ENCODE measurements around the gene RNPEP.
"Not testable (repeated sequence)": the region's sequence is repeated elsewhere in the genome, so short reads cannot be mapped to it uniquely, and the experiment has no call there.

The RNPEP gene

DNA sequence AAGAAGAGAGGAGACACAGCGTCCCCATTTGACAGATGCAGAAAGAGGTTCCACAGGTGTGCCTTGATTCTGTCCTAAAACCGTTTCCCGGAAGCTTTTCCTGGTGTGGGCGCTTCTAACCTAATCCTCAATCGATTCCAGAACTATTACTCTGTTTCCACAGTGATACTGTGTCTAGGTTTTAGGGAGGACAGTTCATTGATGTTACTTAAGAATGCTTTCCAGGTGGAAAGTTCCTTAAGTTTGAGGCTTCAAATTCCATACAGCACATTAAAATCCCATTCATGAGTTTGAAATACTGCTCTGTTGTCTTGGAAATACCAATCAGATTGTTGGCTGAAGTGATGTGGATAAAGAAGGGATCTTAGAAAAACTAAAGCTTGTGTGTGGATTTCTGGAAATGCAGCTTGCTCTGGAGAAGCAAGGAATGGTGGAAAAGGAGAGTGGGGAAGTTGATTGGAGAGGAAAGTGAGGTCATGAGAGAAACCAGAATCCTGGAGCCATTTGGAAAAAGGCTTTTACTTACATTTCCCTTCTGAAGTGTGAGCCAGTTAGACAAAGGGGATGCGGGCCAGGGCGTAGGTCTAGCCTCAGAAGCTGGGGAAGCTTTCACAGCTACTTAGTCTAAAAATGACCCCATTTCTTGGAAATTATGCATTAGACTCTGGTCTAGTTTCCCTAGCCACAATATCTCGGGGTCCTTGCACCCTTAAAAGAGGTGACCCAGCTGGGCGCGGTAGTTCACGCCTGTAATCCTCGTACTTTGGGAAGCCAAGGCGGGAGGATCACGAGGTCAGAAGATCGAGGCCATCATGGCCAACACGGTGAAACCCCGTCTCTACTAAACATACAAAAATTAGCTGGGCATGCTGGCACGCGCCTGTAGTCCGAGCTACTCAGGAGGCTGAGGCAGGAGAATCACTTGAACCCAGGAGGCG lies 34.6 kb downstream of the RNPEP start:
- no peak overlapping the region for H2AK5ac ChIP-seq (ENCODE audit: low read length)

DNA sequence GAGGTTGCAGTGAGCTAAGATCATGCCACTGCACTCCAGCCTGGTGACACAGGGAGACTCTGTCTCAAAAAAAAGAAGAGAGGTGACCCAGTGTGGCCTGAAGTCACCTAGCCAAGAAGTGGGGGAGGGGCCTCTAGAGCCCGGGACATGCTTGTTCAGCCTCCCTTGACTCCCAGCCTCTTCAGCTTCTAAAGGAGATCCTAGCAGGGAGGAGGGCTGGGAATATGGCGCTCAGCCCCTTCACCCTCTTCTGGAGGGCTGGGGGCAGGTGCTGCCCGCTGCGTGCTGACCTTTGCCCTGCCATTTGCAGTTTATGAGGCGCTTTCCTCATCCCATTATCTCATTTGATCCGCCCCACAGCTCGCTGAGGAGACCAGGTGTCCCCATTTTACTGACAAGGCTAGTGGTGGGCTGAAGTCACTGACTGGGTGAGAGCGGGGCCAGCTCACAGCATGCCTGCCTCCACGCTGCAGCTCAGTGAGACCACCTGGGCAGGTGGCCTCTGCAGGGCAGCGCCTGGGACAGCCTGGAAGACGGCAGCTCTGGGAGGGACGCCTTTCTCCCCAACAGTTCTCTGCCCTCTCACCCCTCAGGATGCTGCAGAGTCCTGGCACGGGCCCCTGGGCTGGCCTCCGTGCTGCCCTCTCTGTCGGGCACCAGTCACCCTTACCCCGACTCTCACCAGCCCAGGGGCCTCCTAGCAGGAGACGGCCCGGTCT lies 35.5 kb downstream of the RNPEP start:
- H3K4me1 ChIP-seq (ENCODE audit: control insufficient read depth, low read depth, low read length): peaks cover 8% of the 10 kb centered on the region
- no peak overlapping the region for H3K23ac ChIP-seq (ENCODE audit: low read length)
- no peaks in the 10 kb centered on the region for H3K79me1 ChIP-seq (ENCODE audit: low read length)
- H3K4me2 ChIP-seq (ENCODE audit: low read length): no peak overlapping the region
- no peak overlapping the region for H2AK5ac ChIP-seq (ENCODE audit: low read length)
- H4K8ac ChIP-seq (ENCODE audit: low read depth, low read length): no peak overlapping the region
- WGBS (ENCODE audit: extremely low coverage, insufficient coverage, low lambda C conversion rate): no CpG with 5 or more reads among the region's 18 CpGs
- no peak overlapping the region for H4K5ac ChIP-seq (ENCODE audit: low read length)
- H2BK5ac ChIP-seq (ENCODE audit: low read length): no peak overlapping the region
- no peak overlapping the region for H3K4ac ChIP-seq (ENCODE audit: low read depth, low read length)
- DNase-seq: peak; percentile 25
- H3K56ac ChIP-seq (ENCODE audit: low read length): peak overlapping the region; percentile 34
- no peak overlapping the region for H3K27ac ChIP-seq (ENCODE audit: low read depth, low read length)
- no peak overlapping the region for H3K9ac ChIP-seq (ENCODE audit: low read length)
- no peaks in the 10 kb centered on the region for H3K27me3 ChIP-seq (ENCODE audit: insufficient read depth, low read length, poor library complexity)
- H2BK15ac ChIP-seq (replicated peaks; ENCODE audit: low read depth): no peak overlapping the region
- H2BK120ac ChIP-seq (ENCODE audit: low read depth, low read length): no peak overlapping the region
- no peak overlapping the region for H3K4me3 ChIP-seq (ENCODE audit: low read length)
- no peaks in the 10 kb centered on the region for H3K36me3 ChIP-seq (ENCODE audit: control insufficient read depth, insufficient read depth, low read length)
- no peak overlapping the region for H3K18ac ChIP-seq (ENCODE audit: low read length)
- no peaks in the 10 kb centered on the region for H3K79me2 ChIP-seq (ENCODE audit: control insufficient read depth, insufficient read depth, low read length)

More for the DNA sequence above, 34.6 kb downstream of the RNPEP start:
- no peaks in the 10 kb centered on the region for H3K36me3 ChIP-seq (ENCODE audit: control insufficient read depth, insufficient read depth, low read length)
- H2BK120ac ChIP-seq (ENCODE audit: low read depth, low read length): no peak overlapping the region
- no peak overlapping the region for H3K18ac ChIP-seq (ENCODE audit: low read length)
- no peak overlapping the region for H3K56ac ChIP-seq (ENCODE audit: low read length)
- H3K27me3 ChIP-seq (ENCODE audit: insufficient read depth, low read length, poor library complexity): no peaks in the 10 kb centered on the region
- H2BK15ac ChIP-seq (replicated peaks; ENCODE audit: low read depth): no peak overlapping the region
- H3K79me1 ChIP-seq (ENCODE audit: low read length): no peaks in the 10 kb centered on the region
- no peak for DNase-seq
- H3K27ac ChIP-seq (ENCODE audit: low read depth, low read length): no peak overlapping the region
- no peak overlapping the region for H2BK5ac ChIP-seq (ENCODE audit: low read length)
- H3K23ac ChIP-seq (ENCODE audit: low read length): no peak overlapping the region
- H4K5ac ChIP-seq (ENCODE audit: low read length): no peak overlapping the region
- H3K4me2 ChIP-seq (ENCODE audit: low read length): no peak overlapping the region
- no peak overlapping the region for H3K4me3 ChIP-seq (ENCODE audit: low read length)
- H3K9ac ChIP-seq (ENCODE audit: low read length): no peak overlapping the region
- H4K8ac ChIP-seq (ENCODE audit: low read depth, low read length): no peak overlapping the region
- H3K4ac ChIP-seq (ENCODE audit: low read depth, low read length): no peak overlapping the region
- H3K4me1 ChIP-seq (ENCODE audit: control insufficient read depth, low read depth, low read length): peaks cover 8% of the 10 kb centered on the region
- WGBS (ENCODE audit: extremely low coverage, insufficient coverage, low lambda C conversion rate): no CpG with 5 or more reads among the region's 21 CpGs
- no peaks in the 10 kb centered on the region for H3K79me2 ChIP-seq (ENCODE audit: control insufficient read depth, insufficient read depth, low read length)

DNA sequence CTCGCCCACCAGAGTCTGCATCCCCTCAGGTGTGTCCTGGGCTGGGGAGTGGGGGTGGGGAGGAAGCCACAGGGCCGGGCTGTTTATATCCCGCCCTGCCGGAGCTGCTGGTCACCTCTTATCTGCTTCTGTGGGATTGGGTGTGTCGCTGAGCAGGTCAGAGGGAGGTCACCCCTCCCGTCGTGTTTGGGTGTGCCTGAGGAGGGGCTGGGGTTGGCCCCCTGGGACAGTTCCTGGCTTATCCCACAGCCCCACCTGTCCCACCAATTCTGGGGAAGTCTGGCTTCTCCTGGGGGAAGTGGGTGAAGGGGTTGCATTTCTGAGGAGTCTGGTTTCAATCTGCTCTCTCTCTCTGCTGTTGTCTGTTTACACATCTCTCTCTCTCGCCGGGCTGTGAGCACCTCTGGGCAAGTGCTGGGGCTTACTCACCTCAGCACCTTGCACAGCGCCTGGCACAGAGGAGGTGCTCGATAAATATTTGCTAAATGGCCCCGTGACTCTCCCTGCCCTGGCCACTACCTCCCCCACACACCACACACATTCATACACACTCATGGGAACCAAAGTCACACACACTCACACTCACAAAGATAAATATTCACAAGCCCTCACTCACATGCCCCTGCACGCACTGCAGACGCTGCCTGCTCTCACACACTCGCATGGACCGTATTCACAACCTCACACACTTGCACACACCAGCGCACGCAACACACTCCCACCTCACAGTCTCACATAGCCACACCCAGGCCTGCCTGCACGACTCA lies 36.2 kb downstream of the RNPEP start:
- WGBS (ENCODE audit: extremely low coverage, insufficient coverage, low lambda C conversion rate): no CpG with 5 or more reads among the region's 19 CpGs
- DNase-seq: peak; percentile 43

DNA sequence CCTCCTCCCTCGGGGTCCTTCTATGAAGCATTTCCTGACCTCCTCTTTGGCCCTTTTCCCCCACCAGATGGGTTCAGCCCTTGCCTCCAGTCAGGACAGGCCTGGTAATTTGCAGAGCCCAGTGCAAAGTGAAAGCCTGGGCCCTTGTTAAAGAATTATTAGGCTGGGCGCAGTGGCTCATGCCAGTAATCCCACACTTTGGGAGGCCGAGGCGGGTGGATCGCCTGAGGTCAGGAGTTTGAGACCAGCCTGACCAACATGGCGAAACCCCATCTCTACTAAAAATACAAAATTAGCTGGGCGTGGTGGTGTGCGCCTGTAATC lies 36.7 kb downstream of the RNPEP start:
- H3K27ac ChIP-seq (ENCODE audit: low read depth, low read length); H4K5ac ChIP-seq (ENCODE audit: low read length); H3K4me3 ChIP-seq (ENCODE audit: low read length); H2AK5ac ChIP-seq (ENCODE audit: low read length); H3K9ac ChIP-seq (ENCODE audit: low read length); H3K4me2 ChIP-seq (ENCODE audit: low read length); H3K4ac ChIP-seq (ENCODE audit: low read depth, low read length); H3K79me1 ChIP-seq (ENCODE audit: low read length); H3K27me3 ChIP-seq (ENCODE audit: insufficient read depth, low read length, poor library complexity); H3K4me1 ChIP-seq (ENCODE audit: control insufficient read depth, low read depth, low read length); H2BK120ac ChIP-seq (ENCODE audit: low read depth, low read length); H2BK5ac ChIP-seq (ENCODE audit: low read length); H3K79me2 ChIP-seq (ENCODE audit: control insufficient read depth, insufficient read depth, low read length); DNase-seq; H3K18ac ChIP-seq (ENCODE audit: low read length); H2BK15ac ChIP-seq (replicated peaks; ENCODE audit: low read depth); H3K36me3 ChIP-seq (ENCODE audit: control insufficient read depth, insufficient read depth, low read length); H4K8ac ChIP-seq (ENCODE audit: low read depth, low read length): not testable (repeated sequence)
- peak overlapping the region; percentile 37 for H3K56ac ChIP-seq (ENCODE audit: low read length)
- peak overlapping the region; percentile 94 for H3K23ac ChIP-seq (ENCODE audit: low read length)
- WGBS (ENCODE audit: extremely low coverage, insufficient coverage, low lambda C conversion rate): no CpG with 5 or more reads among the region's 8 CpGs

More for the DNA sequence above, 36.2 kb downstream of the RNPEP start:
- Histone ChIP-seq H3K4me3 (ENCODE audit: low read length) (no peak overlapping the region), H3K27ac (ENCODE audit: low read depth, low read length) (no peak overlapping the region), H2AK5ac (ENCODE audit: low read length) (peak overlapping the region; percentile 88), H4K5ac (ENCODE audit: low read length) (no peak overlapping the region), H4K8ac (ENCODE audit: low read depth, low read length) (no peak overlapping the region), H3K27me3 (ENCODE audit: insufficient read depth, low read length, poor library complexity) (no peaks in the 10 kb centered on the region), H3K4ac (ENCODE audit: low read depth, low read length) (no peak overlapping the region), H2BK120ac (ENCODE audit: low read depth, low read length) (no peak overlapping the region), H3K56ac (ENCODE audit: low read length) (peak overlapping the region; percentile 37), H2BK15ac (replicated peaks; ENCODE audit: low read depth) (no peak overlapping the region), H3K36me3 (ENCODE audit: control insufficient read depth, insufficient read depth, low read length) (no peaks in the 10 kb centered on the region), H2BK5ac (ENCODE audit: low read length) (no peak overlapping the region), H3K79me1 (ENCODE audit: low read length) (no peaks in the 10 kb centered on the region), H3K79me2 (ENCODE audit: control insufficient read depth, insufficient read depth, low read length) (no peaks in the 10 kb centered on the region), H3K23ac (ENCODE audit: low read length) (peak overlapping the region; percentile 94), H3K4me2 (ENCODE audit: low read length) (no peak overlapping the region), H3K9ac (ENCODE audit: low read length) (peak overlapping the region; percentile 21), H3K4me1 (ENCODE audit: control insufficient read depth, low read depth, low read length) (peaks cover 8% of the 10 kb centered on the region), H3K18ac (ENCODE audit: low read length) (no peak overlapping the region)

DNA sequence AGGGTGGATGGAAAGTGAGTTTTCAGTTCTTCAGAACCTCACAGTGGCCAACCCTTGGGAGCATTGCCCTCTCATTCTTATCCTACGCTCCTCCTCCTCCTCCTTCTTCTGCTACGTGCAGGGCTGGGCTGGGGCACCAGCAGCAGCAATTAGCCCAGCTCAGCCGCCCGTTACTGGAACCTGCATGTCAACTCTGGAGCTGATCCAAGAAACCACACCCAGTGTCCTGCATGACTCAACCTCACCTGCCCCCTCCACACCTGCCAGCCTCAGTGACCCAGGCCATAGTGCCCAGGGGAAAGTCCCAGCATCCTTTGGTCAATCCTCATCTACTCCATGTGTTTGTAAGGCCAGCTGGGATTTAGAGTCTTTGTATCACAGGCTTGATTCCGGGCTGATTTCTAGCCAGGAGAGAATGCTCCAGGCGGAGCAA lies 40.6 kb downstream of the RNPEP start:
- Histone ChIP-seq H2BK15ac (replicated peaks; ENCODE audit: low read depth) (no peak overlapping the region), H3K4me1 (ENCODE audit: control insufficient read depth, low read depth, low read length) (peaks cover 6% of the 10 kb centered on the region), H2BK120ac (ENCODE audit: low read depth, low read length) (no peak overlapping the region), H3K4me2 (ENCODE audit: low read length) (no peak overlapping the region), H4K5ac (ENCODE audit: low read length) (no peak overlapping the region), H3K79me1 (ENCODE audit: low read length) (no peaks in the 10 kb centered on the region), H2AK5ac (ENCODE audit: low read length) (no peak overlapping the region), H3K27me3 (ENCODE audit: insufficient read depth, low read length, poor library complexity) (no peaks in the 10 kb centered on the region), H3K9ac (ENCODE audit: low read length) (no peak overlapping the region), H3K56ac (ENCODE audit: low read length) (no peak overlapping the region), H3K27ac (ENCODE audit: low read depth, low read length) (no peak overlapping the region), H3K79me2 (ENCODE audit: control insufficient read depth, insufficient read depth, low read length) (no peaks in the 10 kb centered on the region), H3K23ac (ENCODE audit: low read length) (no peak overlapping the region), H3K18ac (ENCODE audit: low read length) (no peak overlapping the region), H3K4ac (ENCODE audit: low read depth, low read length) (no peak overlapping the region), H4K8ac (ENCODE audit: low read depth, low read length) (no peak overlapping the region), H2BK5ac (ENCODE audit: low read length) (no peak overlapping the region), H3K36me3 (ENCODE audit: control insufficient read depth, insufficient read depth, low read length) (no peaks in the 10 kb centered on the region), H3K4me3 (ENCODE audit: low read length) (no peak overlapping the region)
- no CpG with 5 or more reads among the region's 6 CpGs for WGBS (ENCODE audit: extremely low coverage, insufficient coverage, low lambda C conversion rate)
- no peak for DNase-seq

Data from mesendoderm (in vitro differentiated cells).